ENCODE results near the gene FOXO3. TPM values are rescaled to one million over a fixed set of nuclear protein-coding genes. Genes with fewer than 3 reads are reported as not detected.

The FOXO3 gene
- total RNA-seq, 1 experiment from 2014 or later = 43.8 TPM

- in situ Hi-C loops (cut with HindIII; ENCODE audit: low pct_unique_long_range_greater_than_20kb, low sequenced_read_pairs) (no loop called here), intact Hi-C loops (cut with micrococcal nuclease; ENCODE audit: unreplicated experiment) (no loop called here)
- Histone ChIP-seq H3K9me3 (ENCODE audit: control insufficient read depth, insufficient read depth, low read depth, low read length) (no peaks in the 10 kb centered on the region), H3K4me1 (ENCODE audit: control insufficient read depth, insufficient read depth, low read length) (peaks cover 4% of the 10 kb centered on the region; the same call in 1 of the 2 replicates), H3K36me3 (ENCODE audit: control insufficient read depth, insufficient read depth, low read length) (no peaks in the 10 kb centered on the region), H3K27ac (ENCODE audit: low read length) (no peak overlapping the region), H3K4me3 (ENCODE audit: low read depth in 2 of 2, low read length in 2 of 2) (no peak overlapping the region), H3K27me3 (ENCODE audit: control insufficient read depth, insufficient read depth, low read length) (no peaks in the 10 kb centered on the region)
- ChIA-PET POLR2A (interaction anchor here (0.6 kb wide), 1 partner anchor 342 kb away, joined by 3 read pairs; no protein-coding TSS in a partner anchor), CTCF (no interaction called here)
- TF ChIP-seq TCF7L2 (IDR thresholded peaks at IDR 0.05; ENCODE audit: low read depth, low read length) (no peak), REST (IDR thresholded peaks at IDR 0.05; ENCODE audit: insufficient read depth in 1 of 2, low read depth in 2 of 2, low read length in 1 of 2) (no peak), POLR2AphosphoS5 (IDR thresholded peaks at IDR 0.05; ENCODE audit: low read depth, low read length) (no peak), CTCF (IDR thresholded peaks at IDR 0.05) (no peak), SIN3A (IDR thresholded peaks at IDR 0.05; ENCODE audit: borderline replicate concordance, insufficient read depth, low read depth, low read length) (no peak)
- DNase-seq (ENCODE audit: low read depth, low spot score) (no peak), ATAC-seq (no peak)
- no TSS peak for BruUV-seq (replicated peaks)
Observed at GRCh38 chr6:108640104-108640503, 79.4 kb downstream of the FOXO3 start.

GRCh38 chr6:108643184-108643583, 82.5 kb downstream of the FOXO3 start:
- intact Hi-C loops (cut with micrococcal nuclease; ENCODE audit: unreplicated experiment) = no loop called here
- H3K4me3 ChIP-seq (ENCODE audit: low read depth in 2 of 2, low read length in 2 of 2) = no peak overlapping the region
- no TSS peak for BruUV-seq (replicated peaks)
- no peak for DNase-seq (ENCODE audit: low read depth, low spot score)
- no peaks in the 10 kb centered on the region for H3K36me3 ChIP-seq (ENCODE audit: control insufficient read depth, insufficient read depth, low read length)
- in situ Hi-C loops (cut with HindIII; ENCODE audit: low pct_unique_long_range_greater_than_20kb, low sequenced_read_pairs) = no loop called here
- ChIA-PET POLR2A (no interaction called here), CTCF (no interaction called here)
- no peaks in the 10 kb centered on the region for H3K9me3 ChIP-seq (ENCODE audit: control insufficient read depth, insufficient read depth, low read depth, low read length)
- H3K4me1 ChIP-seq (ENCODE audit: control insufficient read depth, insufficient read depth, low read length) = peaks cover 4% of the 10 kb centered on the region; the same call in 1 of the 2 replicates
- H3K27me3 ChIP-seq (ENCODE audit: control insufficient read depth, insufficient read depth, low read length) = no peaks in the 10 kb centered on the region
- TF ChIP-seq TCF7L2 (IDR thresholded peaks at IDR 0.05; ENCODE audit: low read depth, low read length) (no peak), SIN3A (IDR thresholded peaks at IDR 0.05; ENCODE audit: borderline replicate concordance, insufficient read depth, low read depth, low read length) (no peak), CTCF (IDR thresholded peaks at IDR 0.05) (no peak), POLR2AphosphoS5 (IDR thresholded peaks at IDR 0.05; ENCODE audit: low read depth, low read length) (no peak), REST (IDR thresholded peaks at IDR 0.05; ENCODE audit: insufficient read depth in 1 of 2, low read depth in 2 of 2, low read length in 1 of 2) (no peak)
- no peak overlapping the region for H3K27ac ChIP-seq (ENCODE audit: low read length)
- ATAC-seq = no peak
